ENCODE data around the gene DENR.
"Not testable (repeated sequence)": the region's sequence is repeated elsewhere in the genome, so short reads cannot be mapped to it uniquely, and the experiment has no call there.

DENR gene

GRCh38 chr12:122799641-122800243 is 47.1 kb downstream of the DENR start:
- Histone ChIP-seq H3K27ac (no peak overlapping the region), H3K9ac (no peak overlapping the region), H3K4me3 (IDR thresholded peaks at IDR 0.05; ENCODE audit: insufficient read depth, low read depth, low read length) (no peak overlapping the region), H3K4me2 (no peak overlapping the region), H3K36me3 (ENCODE audit: insufficient read depth) (no peaks in the 10 kb centered on the region), H3K79me2 (ENCODE audit: insufficient read depth, low read depth) (no peaks in the 10 kb centered on the region), H3K4me1 (ENCODE audit: low read depth, poor library complexity, severe bottlenecking) (no peaks in the 10 kb centered on the region), H2AFZ (ENCODE audit: low read depth) (no peak overlapping the region), H4K20me1 (ENCODE audit: insufficient read depth) (no peaks in the 10 kb centered on the region), H3K27me3 (ENCODE audit: insufficient read depth, low read depth) (no peaks in the 10 kb centered on the region)
- TF ChIP-seq CTCF (conservative IDR thresholded peaks at IDR 0.05; ENCODE audit: low read depth, low read length): no peak

GRCh38 chr12:122803937-122804336 is 51.3 kb downstream of the DENR start:
- Histone ChIP-seq H3K9ac (no peak overlapping the region), H3K27me3 (ENCODE audit: insufficient read depth, low read depth) (no peaks in the 10 kb centered on the region), H3K36me3 (ENCODE audit: insufficient read depth) (no peaks in the 10 kb centered on the region), H3K4me1 (ENCODE audit: low read depth, poor library complexity, severe bottlenecking) (peaks cover 5% of the 10 kb centered on the region), H3K4me2 (no peak overlapping the region), H3K27ac (no peak overlapping the region), H3K4me3 (IDR thresholded peaks at IDR 0.05; ENCODE audit: insufficient read depth, low read depth, low read length) (no peak overlapping the region), H2AFZ (ENCODE audit: low read depth) (no peak overlapping the region), H3K79me2 (ENCODE audit: insufficient read depth, low read depth) (no peaks in the 10 kb centered on the region), H4K20me1 (ENCODE audit: insufficient read depth) (no peaks in the 10 kb centered on the region)
- TF ChIP-seq CTCF (conservative IDR thresholded peaks at IDR 0.05; ENCODE audit: low read depth, low read length): no peak

GRCh38 chr12:122804957-122805356 is 52.3 kb downstream of the DENR start:
- not testable (repeated sequence) for H3K27me3 ChIP-seq (ENCODE audit: insufficient read depth, low read depth); H3K36me3 ChIP-seq (ENCODE audit: insufficient read depth); H3K79me2 ChIP-seq (ENCODE audit: insufficient read depth, low read depth); H3K4me2 ChIP-seq; H4K20me1 ChIP-seq (ENCODE audit: insufficient read depth); H3K4me1 ChIP-seq (ENCODE audit: low read depth, poor library complexity, severe bottlenecking); H3K4me3 ChIP-seq (IDR thresholded peaks at IDR 0.05; ENCODE audit: insufficient read depth, low read depth, low read length); H3K27ac ChIP-seq; H3K9ac ChIP-seq; H2AFZ ChIP-seq (ENCODE audit: low read depth)

GRCh38 chr12:122807651-122808050 is 55.0 kb downstream of the DENR start:
- H3K79me2 ChIP-seq (ENCODE audit: insufficient read depth, low read depth): no peaks in the 10 kb centered on the region
- no peaks in the 10 kb centered on the region for H4K20me1 ChIP-seq (ENCODE audit: insufficient read depth)
- H3K27me3 ChIP-seq (ENCODE audit: insufficient read depth, low read depth): no peaks in the 10 kb centered on the region
- H3K4me3 ChIP-seq (IDR thresholded peaks at IDR 0.05; ENCODE audit: insufficient read depth, low read depth, low read length): no peak overlapping the region
- H3K36me3 ChIP-seq (ENCODE audit: insufficient read depth): no peaks in the 10 kb centered on the region
- peaks cover 10% of the 10 kb centered on the region for H3K4me1 ChIP-seq (ENCODE audit: low read depth, poor library complexity, severe bottlenecking)
- no peak overlapping the region for H3K4me2 ChIP-seq
- H3K9ac ChIP-seq: no peak overlapping the region
- TF ChIP-seq CTCF (conservative IDR thresholded peaks at IDR 0.05; ENCODE audit: low read depth, low read length): no peak
- no peak overlapping the region for H2AFZ ChIP-seq (ENCODE audit: low read depth)
- H3K27ac ChIP-seq: no peak overlapping the region

GRCh38 chr12:122811777-122812176 is 59.2 kb downstream of the DENR start:
- Histone ChIP-seq H3K4me1 (ENCODE audit: low read depth, poor library complexity, severe bottlenecking) (peaks cover 10% of the 10 kb centered on the region), H4K20me1 (ENCODE audit: insufficient read depth) (no peaks in the 10 kb centered on the region), H3K36me3 (ENCODE audit: insufficient read depth) (no peaks in the 10 kb centered on the region), H3K27ac (no peak overlapping the region), H3K9ac (no peak overlapping the region), H2AFZ (ENCODE audit: low read depth) (no peak overlapping the region), H3K79me2 (ENCODE audit: insufficient read depth, low read depth) (no peaks in the 10 kb centered on the region), H3K4me3 (IDR thresholded peaks at IDR 0.05; ENCODE audit: insufficient read depth, low read depth, low read length) (no peak overlapping the region), H3K4me2 (no peak overlapping the region), H3K27me3 (ENCODE audit: insufficient read depth, low read depth) (no peaks in the 10 kb centered on the region)
- TF ChIP-seq CTCF (conservative IDR thresholded peaks at IDR 0.05; ENCODE audit: low read depth, low read length): no peak
